GM21526 (cell line): ENCODE results near the gene PRKCA.
"Not testable (repeated sequence)": the region's sequence is repeated elsewhere in the genome, so short reads cannot be mapped to it uniquely, and the experiment has no call there.

Source experiments
- ATAC-seq: cut with Tn5 transposase; IDR thresholded peaks from one replicate; pipeline ENCODE4 v1.9.1; 2021; ENCODE audit warnings: moderate library complexity; ENCODE audit not compliant: unreplicated experiment, low FRiP score

The PRKCA gene

GRCh38 chr17:66349521-66350254 is 47.3 kb downstream of the PRKCA start:
- no peak for ATAC-seq

DNA sequence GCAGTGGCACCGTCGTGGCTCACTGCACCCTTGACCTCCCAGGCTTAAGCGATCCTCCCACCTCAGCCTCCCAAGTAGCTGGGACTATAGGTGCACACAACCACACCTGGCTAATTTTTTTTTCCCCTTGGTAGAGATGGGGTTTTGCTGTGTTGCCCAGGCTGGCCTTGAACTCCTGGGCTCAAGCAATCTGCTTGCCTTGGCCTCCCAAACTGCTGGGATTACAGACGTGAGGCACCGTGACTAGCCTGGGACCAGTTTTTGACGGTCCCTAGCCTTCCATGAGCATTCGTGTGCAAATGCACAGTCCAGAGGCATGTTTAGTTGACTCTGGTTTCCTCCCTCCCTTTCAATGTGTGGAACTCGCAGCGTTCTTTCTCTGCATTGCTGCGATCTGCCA is 48.2 kb downstream of the PRKCA start:
- not testable (repeated sequence) for ATAC-seq

GRCh38 chr17:66351033-66351432 is 48.6 kb downstream of the PRKCA start:
- no peak for ATAC-seq

DNA sequence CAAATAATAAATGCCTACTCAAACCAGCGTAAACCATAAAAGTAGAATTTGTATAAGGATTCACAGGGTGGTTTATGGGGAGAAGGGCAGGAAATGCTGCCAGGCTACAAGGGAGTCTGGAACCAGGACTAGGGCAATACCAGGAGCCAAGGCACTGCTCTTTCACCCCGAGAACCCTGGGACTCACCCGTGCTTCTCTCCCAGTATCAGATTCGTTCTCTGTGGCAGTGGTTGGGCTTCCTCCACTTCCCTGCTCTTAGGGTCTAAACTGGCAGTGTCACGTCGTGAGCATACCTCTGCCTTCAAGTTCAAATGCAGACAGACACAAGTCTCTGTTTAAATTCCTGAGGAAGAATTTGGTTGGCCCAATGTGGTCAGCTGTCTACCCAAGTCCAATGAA is 49.3 kb downstream of the PRKCA start:
- ATAC-seq, result no peak

- no peak for ATAC-seq
These were observed 51.6 kb downstream of the PRKCA start for GRCh38 chr17:66353937-66354401.

DNA sequence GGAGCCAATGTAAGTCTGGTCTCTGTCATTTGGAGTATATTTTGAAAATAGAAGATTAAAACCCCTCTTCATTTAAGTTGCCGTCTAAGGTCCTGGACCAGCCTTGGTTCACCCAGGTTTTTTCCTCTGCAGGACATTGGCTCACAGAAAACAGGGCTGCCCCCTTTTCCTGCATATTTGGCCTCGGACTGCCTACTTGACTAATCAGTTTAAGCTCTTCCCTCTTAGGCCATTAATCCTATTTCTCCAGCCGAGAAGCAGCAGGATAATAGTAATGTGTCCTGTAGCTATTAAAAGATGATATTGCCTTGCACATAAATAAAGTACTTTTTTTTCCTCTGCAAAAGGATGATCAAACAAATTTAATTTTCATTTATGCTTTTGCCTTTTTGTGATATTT is 52.1 kb downstream of the PRKCA start:
- no peak for ATAC-seq

- no peak for ATAC-seq
These were observed 52.6 kb downstream of the PRKCA start for GRCh38 chr17:66354981-66355380.

- ATAC-seq, result no peak
These were observed 53.1 kb downstream of the PRKCA start for GRCh38 chr17:66355510-66355909.

DNA sequence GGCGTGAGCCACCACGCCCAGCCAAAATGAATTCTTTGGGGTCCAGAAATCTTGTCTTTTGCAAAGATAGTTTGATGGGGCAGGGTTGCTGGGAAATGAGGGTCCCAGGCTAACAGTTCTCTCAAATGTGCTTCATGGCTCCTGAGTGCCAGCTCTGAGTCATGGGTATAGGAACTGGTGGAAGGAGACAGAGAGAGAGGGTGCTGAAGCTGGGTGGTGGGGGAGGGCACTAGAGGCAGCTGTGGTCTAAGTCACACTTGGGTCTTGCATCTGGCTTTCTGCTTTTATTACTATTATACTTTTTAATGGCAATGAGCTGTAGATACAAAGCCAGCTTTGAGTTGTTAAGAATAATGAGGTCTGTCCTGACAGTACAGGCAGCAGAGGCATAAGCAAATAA is 54.6 kb downstream of the PRKCA start:
- no peak for ATAC-seq

- ATAC-seq, result no peak
These were observed 56.9 kb downstream of the PRKCA start for GRCh38 chr17:66359351-66359750.

GRCh38 chr17:66360961-66361565 is 58.6 kb downstream of the PRKCA start:
- not testable (repeated sequence) for ATAC-seq

DNA sequence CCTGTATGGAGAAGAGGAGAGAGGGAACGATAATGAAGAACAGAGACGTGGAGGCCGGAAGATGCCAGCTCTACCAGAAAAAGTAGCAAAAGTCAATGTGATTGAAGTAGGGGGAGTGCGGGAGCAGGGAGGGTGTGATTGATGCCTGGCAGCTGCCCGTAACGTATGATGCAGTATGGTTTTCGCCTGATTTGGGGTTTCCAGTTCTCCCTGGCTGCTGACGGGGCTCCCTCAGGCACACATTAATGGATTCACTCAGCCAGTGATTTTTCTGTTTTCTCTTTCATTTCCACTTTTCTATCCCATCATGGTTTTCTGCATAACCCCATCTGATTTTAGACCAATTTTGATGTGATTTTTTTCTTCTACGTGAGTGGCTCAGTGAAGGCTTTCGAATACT is 62.1 kb downstream of the PRKCA start:
- ATAC-seq, result no peak

- no peak for ATAC-seq
These were observed 62.6 kb downstream of the PRKCA start for GRCh38 chr17:66364990-66365490.

DNA sequence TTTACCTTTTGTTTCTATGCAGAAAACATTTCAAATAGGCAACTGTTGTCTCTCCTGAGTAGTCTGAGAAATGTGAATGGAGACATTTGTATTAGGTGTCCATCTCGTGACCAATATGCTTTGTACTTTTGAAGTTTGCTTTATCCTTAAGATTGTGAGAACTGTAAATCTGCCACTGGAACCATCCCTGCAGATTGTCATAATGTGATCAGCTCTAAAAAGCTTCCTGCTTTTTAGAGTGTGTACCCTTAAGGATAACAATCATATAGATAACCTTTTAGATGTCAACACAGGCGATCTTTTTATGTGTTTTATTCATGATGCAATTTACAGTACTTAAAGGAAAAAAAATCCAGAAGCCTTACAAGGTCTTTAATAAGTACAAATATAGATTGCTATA is 63.5 kb downstream of the PRKCA start:
- no peak for ATAC-seq

DNA sequence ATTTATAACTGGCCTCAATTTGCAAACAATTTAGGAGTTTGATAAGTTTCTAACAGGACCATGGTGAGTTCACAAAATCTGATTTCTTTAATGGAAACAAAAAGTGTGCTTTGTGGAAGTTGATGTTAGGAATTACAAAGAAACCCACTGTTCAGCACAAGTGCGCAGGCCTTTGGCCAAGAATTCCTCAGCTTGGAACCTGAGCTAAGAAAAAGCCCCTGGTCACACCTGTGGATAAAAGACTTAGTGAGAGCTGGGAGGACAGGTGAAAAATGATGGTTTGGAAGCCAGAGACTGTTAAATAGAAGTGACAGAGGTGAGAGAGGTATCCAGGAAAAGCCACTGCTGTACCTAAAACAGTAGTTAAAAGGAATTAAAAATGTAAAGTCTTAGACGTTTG is 64.7 kb downstream of the PRKCA start:
- ATAC-seq, result no peak

GRCh38 chr17:66369830-66370229 is 67.4 kb downstream of the PRKCA start:
- no peak for ATAC-seq

DNA sequence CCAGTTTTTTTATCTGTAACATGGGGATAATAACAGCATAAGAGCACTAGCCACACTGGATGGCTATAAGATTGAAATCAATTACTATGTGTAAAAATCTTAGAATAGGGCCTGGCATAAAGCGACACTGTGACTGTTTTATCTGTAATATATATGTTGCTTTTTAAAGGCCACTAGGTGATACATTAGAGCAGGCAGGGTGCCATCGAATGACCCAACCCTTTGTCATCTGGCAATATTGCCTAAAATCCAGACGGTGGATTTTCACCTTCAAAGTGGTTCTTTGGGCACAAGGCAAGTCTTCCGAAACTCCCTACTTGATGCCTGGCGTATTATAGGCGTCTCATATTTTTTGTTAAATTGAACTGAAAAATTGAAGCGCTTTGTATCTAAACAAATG is 69.1 kb downstream of the PRKCA start:
- no peak for ATAC-seq

DNA sequence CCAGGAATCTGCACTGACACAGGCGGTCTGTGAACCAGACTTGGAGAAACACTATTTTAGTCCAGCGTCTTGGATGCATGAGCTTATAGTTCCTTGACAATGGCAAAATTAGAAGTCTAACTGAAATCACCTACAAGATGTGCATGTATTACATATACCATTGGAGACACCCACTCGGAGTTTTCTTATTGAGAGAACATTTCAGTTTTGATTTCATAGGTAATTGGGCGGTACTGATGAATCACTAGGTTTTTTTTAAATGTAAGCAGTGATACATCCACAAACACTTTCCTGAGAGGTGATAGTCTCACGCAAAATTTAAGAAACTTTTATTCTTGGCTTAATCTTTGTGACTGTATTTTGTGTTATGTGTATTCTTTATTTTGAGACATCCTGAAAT is 69.8 kb downstream of the PRKCA start:
- ATAC-seq, result no peak

DNA sequence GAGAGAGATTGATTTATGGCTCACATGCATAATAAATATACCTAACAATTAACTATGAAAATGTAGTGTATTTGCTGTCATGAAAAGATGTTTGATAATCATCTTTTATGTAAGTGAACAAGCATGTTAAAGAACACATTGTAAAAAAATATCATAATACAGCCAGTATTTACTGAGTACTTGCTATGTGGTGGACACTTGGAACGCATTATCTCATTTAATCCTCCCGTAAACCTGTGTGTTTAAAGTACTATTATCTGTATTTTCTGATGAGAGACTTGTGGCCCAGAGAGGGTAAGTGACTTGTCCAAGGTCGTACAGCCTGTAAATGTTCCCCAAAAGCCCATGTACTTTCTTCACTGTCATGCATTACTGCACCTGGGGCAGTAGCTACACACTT is 70.7 kb downstream of the PRKCA start:
- ATAC-seq, result no peak

DNA sequence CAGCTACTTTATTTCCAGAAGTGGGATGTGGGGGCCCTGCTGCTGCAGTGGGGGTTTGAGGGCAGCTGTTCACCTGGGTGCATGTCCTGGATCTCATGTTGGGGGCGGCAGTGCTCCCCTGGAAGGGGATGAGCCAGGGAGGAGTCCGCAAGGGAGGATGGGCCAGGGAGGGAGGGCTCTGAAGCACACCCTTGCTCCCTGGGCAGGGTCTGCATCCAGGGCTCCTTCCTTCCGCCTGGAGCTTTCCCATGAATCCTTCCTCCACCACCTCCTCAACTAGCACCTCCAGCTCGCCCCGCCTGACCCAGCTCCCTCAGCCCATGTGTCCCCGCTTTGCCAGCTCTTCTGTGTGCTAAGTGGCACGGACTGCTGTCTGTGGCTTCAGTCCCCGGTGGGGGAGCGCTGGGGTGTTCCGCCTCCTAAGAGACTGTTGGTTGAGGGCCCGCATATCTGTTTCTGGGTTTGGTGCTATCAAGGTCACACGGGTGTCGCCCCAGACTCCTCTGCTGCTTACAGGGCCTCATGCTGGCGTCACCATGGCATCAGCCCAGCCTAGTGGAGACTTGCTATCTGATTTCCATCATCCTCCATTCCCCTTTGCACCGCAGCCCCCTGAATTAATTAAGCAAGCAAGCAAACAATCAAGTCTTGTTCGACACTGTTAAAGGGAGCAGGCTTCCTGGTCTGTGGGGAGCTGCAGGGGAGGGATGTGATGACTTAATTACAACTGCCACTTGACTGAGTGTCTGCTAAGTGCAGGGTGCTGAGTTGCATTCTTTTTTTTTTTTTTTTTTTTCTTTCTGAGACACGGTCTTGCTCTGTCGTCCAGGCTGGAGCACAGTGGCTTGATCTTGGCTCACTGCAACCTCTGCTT is 71.8 kb downstream of the PRKCA start:
- no peak for ATAC-seq

DNA sequence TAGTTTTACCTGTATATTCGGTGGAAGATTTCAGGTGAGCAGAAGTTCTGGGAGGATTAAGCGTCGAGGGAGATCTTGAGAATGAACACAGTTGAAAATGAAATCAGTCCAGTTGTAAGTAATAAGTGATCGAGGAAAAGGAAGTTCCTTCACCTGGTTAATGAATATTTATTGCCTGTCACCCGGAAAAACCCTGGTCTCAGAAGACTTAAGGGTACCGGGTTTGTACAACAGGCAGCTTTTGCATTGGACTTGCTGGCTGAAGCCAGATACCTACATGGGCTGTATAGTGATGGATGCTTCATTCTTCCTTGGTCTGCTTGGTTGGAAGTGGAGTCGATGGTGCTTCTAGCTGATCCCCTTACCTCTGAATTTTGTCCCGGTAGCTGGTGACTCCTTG is 72.7 kb downstream of the PRKCA start:
- no peak for ATAC-seq
